ENCODE data around the gene NIPSNAP2. TPM values are rescaled to one million over a fixed set of nuclear protein-coding genes. Genes with fewer than 3 reads are reported as not detected.
A peak's percentile ranks its signal among the peaks of the same experiment; 100 is the strongest.

The NIPSNAP2 gene
- 34.2 and 39.7 TPM in 2 replicates for total RNA-seq (2014; rRNA removed; shearing (Covaris generic))
- 44.9 and 49.5 TPM in 2 replicates for polyA plus RNA-seq (2016; fragmentation: Nextera tagmentation; extraction: Ambion mirVana)

DNA sequence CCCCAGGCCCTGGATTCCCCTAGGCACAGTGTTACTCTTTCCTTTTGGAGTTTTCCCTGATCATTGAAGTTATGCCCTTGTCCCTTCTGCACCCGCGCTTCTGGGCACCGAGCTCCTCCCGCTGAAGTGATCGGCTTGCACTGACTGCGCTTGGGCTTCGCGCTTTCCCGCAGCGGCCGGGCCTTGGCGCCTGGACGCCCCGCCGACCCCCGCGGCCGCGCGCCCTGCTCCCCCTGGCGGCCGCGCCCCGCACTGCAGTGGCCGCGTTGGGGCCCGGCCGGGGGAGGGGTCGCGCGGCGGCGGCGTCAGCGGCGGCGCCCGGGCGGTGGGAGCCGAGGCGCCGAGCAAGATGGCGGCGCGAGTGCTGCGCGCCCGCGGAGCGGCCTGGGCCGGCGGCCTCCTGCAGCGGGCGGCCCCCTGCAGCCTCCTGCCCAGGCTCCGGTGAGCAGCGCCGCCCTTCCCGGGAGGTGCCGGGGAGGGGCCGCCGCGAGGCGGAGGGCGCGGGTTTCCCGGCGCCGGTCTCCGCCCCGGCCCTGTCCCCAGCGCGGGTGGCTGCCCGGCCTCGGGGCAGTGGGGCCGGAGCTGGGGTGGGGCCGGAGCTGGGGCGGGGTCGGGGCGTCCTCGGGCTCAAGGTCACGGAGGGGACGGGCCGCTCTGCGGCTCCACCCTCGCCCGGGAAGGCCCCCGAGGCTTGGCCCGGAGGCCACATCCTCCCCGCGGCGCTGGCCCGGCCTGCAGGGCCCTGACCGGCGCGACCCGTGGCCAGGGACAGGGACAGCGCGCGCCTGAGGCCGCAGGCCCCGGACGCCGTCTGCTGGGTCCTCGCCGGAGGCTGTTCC is at the start of gene NIPSNAP2:
Gene NIPSNAP2 (plus strand): TSS at position 325 of the 839 bp plus-strand sequence. CDS start 25 bp downstream, at position 350.
- DNase-seq = peak; percentile 79
- peak within 1 kb of the TSS; percentile 69 for H3K4me2 ChIP-seq (ENCODE audit: unreplicated experiment)
- in situ Hi-C loops (cut with MboI) = loop anchor here (25.0 kb wide), 1 partner anchor 327 kb away; no protein-coding TSS in a partner anchor
- no peaks in the 10 kb centered on the region for H3K9me2 ChIP-seq (ENCODE audit: insufficient read depth)
- TF ChIP-seq EZH2 (IDR thresholded peaks at IDR 0.05; ENCODE audit: insufficient read depth, poor library complexity, severe bottlenecking) (no peak), EZH2phosphoT487 (IDR thresholded peaks at IDR 0.05; ENCODE audit: insufficient read depth, low read depth) (no peak)
- 0 out of 2 replicates have a peak, but pooled peaks cover 9% of the 10 kb centered on the region for H3F3A ChIP-seq (ENCODE audit: insufficient read depth)
- no peaks in the 10 kb centered on the region for H3K27me3 ChIP-seq (replicated peaks; ENCODE audit: insufficient read depth)
- peak within 1 kb of the TSS; percentile 64 for H3K27ac ChIP-seq
- WGBS, 2 experiments (ENCODE audit: low coverage in 1 of 2, low lambda C conversion rate in 2 of 2, missing lambda C conversion rate in 2 of 2) = 1 to 2% methylated on average over 48 to 55 of the region's 105 CpGs
- peak within 1 kb of the TSS; percentile 72 for H3K4me3 ChIP-seq
- no peaks in the 10 kb centered on the region for H3K9me3 ChIP-seq (ENCODE audit: low read depth)
- H2AFZ ChIP-seq = peak within 1 kb of the TSS; percentile 73
- H3K9ac ChIP-seq = peak within 1 kb of the TSS; percentile 81
- H3K4me1 ChIP-seq (ENCODE audit: insufficient read depth) = peaks cover 18% of the 10 kb centered on the region; the same call in 1 of the 2 replicates
- no peaks in the 10 kb centered on the region for H3K36me3 ChIP-seq (ENCODE audit: low read depth)
- H3K79me2 ChIP-seq (ENCODE audit: insufficient read depth) = peaks cover 24% of the 10 kb centered on the region
- no peaks in the 10 kb centered on the region for H4K20me1 ChIP-seq (ENCODE audit: insufficient read depth)

DNA sequence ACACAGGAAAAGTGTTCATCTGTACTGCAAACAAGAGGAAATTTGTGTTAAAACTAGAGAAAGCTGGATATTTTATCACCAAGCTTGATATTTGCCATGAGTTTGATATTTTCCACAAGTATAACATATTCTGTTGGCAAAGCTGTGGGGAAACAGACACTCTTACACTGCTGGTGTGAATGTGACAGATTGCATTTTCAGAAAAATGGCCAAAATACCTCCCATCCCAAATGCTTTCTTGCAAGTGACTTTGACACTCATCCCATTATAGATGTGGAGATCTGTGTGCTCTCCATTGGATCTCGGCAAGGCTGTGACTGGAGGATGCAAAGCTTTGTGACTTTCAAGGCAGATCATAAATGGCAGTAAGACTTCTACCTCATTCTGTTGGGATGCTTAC is 46.6 kb upstream of the NIPSNAP2 start:
- in situ Hi-C loops (cut with MboI) = no loop called here
- Histone ChIP-seq H2AFZ (no peak overlapping the region), H3F3A (ENCODE audit: insufficient read depth) (no peaks in the 10 kb centered on the region), H3K9me3 (ENCODE audit: low read depth) (no peaks in the 10 kb centered on the region), H4K20me1 (ENCODE audit: insufficient read depth) (no peaks in the 10 kb centered on the region), H3K4me1 (ENCODE audit: insufficient read depth) (no peaks in the 10 kb centered on the region), H3K27ac (no peak overlapping the region), H3K27me3 (replicated peaks; ENCODE audit: insufficient read depth) (no peaks in the 10 kb centered on the region), H3K4me2 (ENCODE audit: unreplicated experiment) (no peak overlapping the region), H3K9me2 (ENCODE audit: insufficient read depth) (no peaks in the 10 kb centered on the region), H3K4me3 (no peak overlapping the region), H3K79me2 (ENCODE audit: insufficient read depth) (no peaks in the 10 kb centered on the region), H3K36me3 (ENCODE audit: low read depth) (no peaks in the 10 kb centered on the region), H3K9ac (no peak overlapping the region)
- DNase-seq = no peak
- WGBS, 2 experiments (ENCODE audit: low coverage in 1 of 2, low lambda C conversion rate in 2 of 2, missing lambda C conversion rate in 2 of 2) = 92 to 94% methylated on average over 1 of the region's 1 CpG
- no peak for TF ChIP-seq EZH2 (IDR thresholded peaks at IDR 0.05; ENCODE audit: insufficient read depth, poor library complexity, severe bottlenecking)
- no peak for TF ChIP-seq EZH2phosphoT487 (IDR thresholded peaks at IDR 0.05; ENCODE audit: insufficient read depth, low read depth)

DNA sequence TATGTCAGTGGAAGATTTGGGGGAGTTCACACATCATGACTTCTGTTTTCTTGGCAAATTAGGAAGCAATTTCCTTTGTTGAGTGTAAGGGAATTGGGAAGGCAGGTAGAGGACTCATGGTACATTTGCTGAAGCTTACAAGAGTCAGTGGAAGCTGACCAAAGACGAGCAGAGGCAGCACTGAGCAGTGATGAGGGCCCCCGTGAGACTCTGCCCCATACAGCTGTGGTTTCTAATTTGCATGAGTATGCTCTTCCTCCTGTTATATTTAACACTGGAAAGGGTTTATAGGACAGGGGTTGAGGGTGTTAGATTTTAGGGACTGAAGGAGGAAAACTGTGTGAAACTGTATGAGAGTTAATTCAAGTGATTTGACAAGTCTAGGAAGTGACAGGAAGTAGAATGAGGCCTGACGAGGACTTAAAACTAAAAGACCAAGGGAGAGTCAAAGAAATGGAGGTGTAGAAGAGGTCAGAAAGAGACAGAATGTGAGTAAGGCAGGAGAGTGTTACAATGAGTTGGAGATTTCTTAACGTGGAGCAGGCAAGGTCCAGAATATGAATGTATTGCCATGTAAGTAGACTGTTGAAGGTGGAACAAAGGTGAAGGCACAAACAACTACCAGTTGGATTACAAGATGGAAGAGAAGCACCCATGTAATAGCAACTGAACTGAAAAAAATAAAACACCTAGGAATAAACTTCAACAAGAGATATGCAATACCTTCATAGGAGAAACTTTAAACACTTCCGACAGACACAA is 36.2 kb upstream of the NIPSNAP2 start:
- TF ChIP-seq EZH2 (IDR thresholded peaks at IDR 0.05; ENCODE audit: insufficient read depth, poor library complexity, severe bottlenecking) = no peak
- TF ChIP-seq EZH2phosphoT487 (IDR thresholded peaks at IDR 0.05; ENCODE audit: insufficient read depth, low read depth) = no peak
- in situ Hi-C loops (cut with MboI) = no loop called here
- no peaks in the 10 kb centered on the region for H3K27me3 ChIP-seq (replicated peaks; ENCODE audit: insufficient read depth)
- H3K9me3 ChIP-seq (ENCODE audit: low read depth) = no peaks in the 10 kb centered on the region
- H3K4me1 ChIP-seq (ENCODE audit: insufficient read depth) = no peaks in the 10 kb centered on the region
- H3K9me2 ChIP-seq (ENCODE audit: insufficient read depth) = no peaks in the 10 kb centered on the region
- no peak overlapping the region for H3K9ac ChIP-seq
- no peaks in the 10 kb centered on the region for H3K79me2 ChIP-seq (ENCODE audit: insufficient read depth)
- H2AFZ ChIP-seq = no peak overlapping the region
- H3K4me3 ChIP-seq = no peak overlapping the region
- DNase-seq = no peak
- no peak overlapping the region for H3K4me2 ChIP-seq (ENCODE audit: unreplicated experiment)
- H3F3A ChIP-seq (ENCODE audit: insufficient read depth) = no peaks in the 10 kb centered on the region
- WGBS, 2 experiments (ENCODE audit: low coverage in 1 of 2, low lambda C conversion rate in 2 of 2, missing lambda C conversion rate in 2 of 2) = 49 to 53% methylated on average over 5 of the region's 5 CpGs
- no peaks in the 10 kb centered on the region for H4K20me1 ChIP-seq (ENCODE audit: insufficient read depth)
- H3K27ac ChIP-seq = no peak overlapping the region
- H3K36me3 ChIP-seq (ENCODE audit: low read depth) = no peaks in the 10 kb centered on the region

DNA sequence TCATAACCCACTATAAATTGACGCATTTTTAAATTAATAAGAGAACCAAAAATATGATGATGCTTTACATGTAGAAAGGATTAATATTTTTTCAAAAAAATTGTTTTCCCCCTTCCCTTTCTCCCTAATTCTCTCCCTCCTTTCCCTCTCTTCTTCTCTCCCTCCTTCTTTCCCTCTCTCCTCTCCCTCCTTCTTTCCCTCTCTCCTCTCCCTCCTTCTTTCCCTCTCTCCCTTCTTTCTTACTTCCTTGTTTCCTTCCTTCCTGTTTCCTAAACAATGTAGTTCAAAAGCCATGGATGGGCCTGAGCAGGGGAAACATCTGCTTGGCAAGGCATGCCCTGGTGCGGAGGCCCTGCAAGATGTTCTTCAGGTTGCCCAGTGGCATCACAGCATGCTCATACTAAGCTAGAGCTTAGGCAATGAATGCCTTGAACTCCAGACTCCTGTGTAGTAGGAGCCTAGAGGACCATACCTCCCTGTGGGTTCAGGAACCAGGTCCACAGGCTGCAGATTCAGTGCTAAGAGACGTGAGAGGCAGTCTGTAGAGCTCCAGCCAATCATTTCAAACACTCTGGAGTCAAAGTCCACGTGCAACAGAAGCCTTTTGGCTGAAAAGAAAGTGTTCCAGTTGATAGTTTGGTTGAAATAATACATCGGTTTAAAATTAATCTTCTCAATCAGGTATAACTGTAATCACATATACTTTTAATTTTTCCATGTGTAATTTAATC is 32.8 kb upstream of the NIPSNAP2 start:
- Histone ChIP-seq H2AFZ (no peak overlapping the region), H3K36me3 (ENCODE audit: low read depth) (no peaks in the 10 kb centered on the region), H3K9me2 (ENCODE audit: insufficient read depth) (no peaks in the 10 kb centered on the region), H3K79me2 (ENCODE audit: insufficient read depth) (no peaks in the 10 kb centered on the region), H3K4me2 (ENCODE audit: unreplicated experiment) (no peak overlapping the region), H3F3A (ENCODE audit: insufficient read depth) (no peaks in the 10 kb centered on the region), H3K9ac (no peak overlapping the region), H3K27me3 (replicated peaks; ENCODE audit: insufficient read depth) (no peaks in the 10 kb centered on the region), H3K9me3 (ENCODE audit: low read depth) (no peaks in the 10 kb centered on the region), H3K27ac (no peak overlapping the region), H3K4me1 (ENCODE audit: insufficient read depth) (no peaks in the 10 kb centered on the region), H4K20me1 (ENCODE audit: insufficient read depth) (no peaks in the 10 kb centered on the region), H3K4me3 (no peak overlapping the region)
- 36 to 45% methylated on average over 5 of the region's 5 CpGs for WGBS, 2 experiments (ENCODE audit: low coverage in 1 of 2, low lambda C conversion rate in 2 of 2, missing lambda C conversion rate in 2 of 2)
- in situ Hi-C loops (cut with MboI) = no loop called here
- DNase-seq = no peak
- TF ChIP-seq EZH2 (IDR thresholded peaks at IDR 0.05; ENCODE audit: insufficient read depth, poor library complexity, severe bottlenecking) = no peak
- no peak for TF ChIP-seq EZH2phosphoT487 (IDR thresholded peaks at IDR 0.05; ENCODE audit: insufficient read depth, low read depth)

Data from GM23248 (cell line).